Effector CD8-positive, alpha-beta T cell (primary cell): ENCODE measurements around the gene ADGRA1.

Experiments used
- DNase-seq: peaks from one replicate; lab custom pipeline; 2025; lab: John Stamatoyannopoulos, UW

ADGRA1 gene

GRCh38 chr10:133094866-133095265, 7.1 kb downstream of the ADGRA1 start:
- DNase-seq, result no peak

GRCh38 chr10:133095586-133095985, 7.9 kb downstream of the ADGRA1 start:
- DNase-seq, result no peak

GRCh38 chr10:133096616-133097269, 9.0 kb downstream of the ADGRA1 start:
- no peak for DNase-seq

- no peak for DNase-seq
Observed at GRCh38 chr10:133097418-133097817, 9.7 kb downstream of the ADGRA1 start.

- DNase-seq, result no peak
Observed at GRCh38 chr10:133097961-133098360, 10.2 kb downstream of the ADGRA1 start.

- DNase-seq, result no peak
Observed at GRCh38 chr10:133098426-133099124, 10.9 kb downstream of the ADGRA1 start.

- DNase-seq, result no peak
Observed at GRCh38 chr10:133099571-133099970, 11.8 kb downstream of the ADGRA1 start.

- no peak for DNase-seq
Observed at GRCh38 chr10:133100186-133100585, 12.5 kb downstream of the ADGRA1 start.

GRCh38 chr10:133100706-133101415, 13.1 kb downstream of the ADGRA1 start:
- DNase-seq, result no peak

- no peak for DNase-seq
Observed at GRCh38 chr10:133101416-133101810, 13.7 kb downstream of the ADGRA1 start.

GRCh38 chr10:133102415-133103095, 14.8 kb downstream of the ADGRA1 start:
- no peak for DNase-seq

- no peak for DNase-seq
Observed at GRCh38 chr10:133103311-133103910, 15.7 kb downstream of the ADGRA1 start.

GRCh38 chr10:133104068-133104962, 16.6 kb downstream of the ADGRA1 start:
- DNase-seq, result no peak

GRCh38 chr10:133104963-133105640, 17.4 kb downstream of the ADGRA1 start:
- no peak for DNase-seq

GRCh38 chr10:133105686-133106390, 18.1 kb downstream of the ADGRA1 start:
- no peak for DNase-seq

- DNase-seq, result no peak
Observed at GRCh38 chr10:133106516-133106915, 18.8 kb downstream of the ADGRA1 start.

- DNase-seq, result no peak
Observed at GRCh38 chr10:133107442-133107841, 19.7 kb downstream of the ADGRA1 start.

GRCh38 chr10:133109711-133110110, 22.0 kb downstream of the ADGRA1 start:
- DNase-seq, result no peak

- DNase-seq, result no peak
Observed at GRCh38 chr10:133110133-133110532, 22.4 kb downstream of the ADGRA1 start.
